Gastroesophageal sphincter (tissue), 3 donors: Measurements from ENCODE around the gene UBE2J1.

Source experiments
- CTCF ChIP-seq, 4 experiments: fragments of 200-600 bp in 2 of 4; fragments of 450-650 bp in 2 of 4; sonication (generic) in 1 of 4; IDR thresholded peaks; one replicate each; pipeline ENCODE4 v1.5.1; 2017 to 2019; ENCODE audit warnings: antibody characterized with exemption in 4 of 4, mild to moderate bottlenecking in 2 of 4, moderate library complexity in 2 of 4
- EP300 ChIP-seq: sonication (generic); formaldehyde crosslinking; IDR thresholded peaks from one replicate; pipeline ENCODE4 v1.6.1; 2017; ENCODE audit warnings: antibody characterized with exemption, mild to moderate bottlenecking
- POLR2A ChIP-seq, 2 donors: fragments of 450-650 bp; IDR thresholded peaks; one replicate each; pipeline ENCODE4 v1.6.1; 2017; ENCODE audit warnings: antibody characterized with exemption in 2 of 2, mild to moderate bottlenecking in 2 of 2, moderate library complexity in 1 of 2
- POLR2AphosphoS5 ChIP-seq: sonication (generic); formaldehyde crosslinking; IDR thresholded peaks from one replicate; pipeline ENCODE4 v1.6.1; 2017; ENCODE audit warnings: antibody characterized with exemption

- no peak for TF ChIP-seq CTCF (IDR thresholded peaks at IDR 0.05)
- peak; percentile 32 for TF ChIP-seq POLR2AphosphoS5
- no peak for TF ChIP-seq POLR2A (IDR thresholded peaks at IDR 0.05)
- TF ChIP-seq EP300: no peak
Observed at GRCh38 chr6:89323511-89323971, 29.0 kb downstream of the UBE2J1 start.
